Measurements from ENCODE around the gene SLC43A3.

DNA sequence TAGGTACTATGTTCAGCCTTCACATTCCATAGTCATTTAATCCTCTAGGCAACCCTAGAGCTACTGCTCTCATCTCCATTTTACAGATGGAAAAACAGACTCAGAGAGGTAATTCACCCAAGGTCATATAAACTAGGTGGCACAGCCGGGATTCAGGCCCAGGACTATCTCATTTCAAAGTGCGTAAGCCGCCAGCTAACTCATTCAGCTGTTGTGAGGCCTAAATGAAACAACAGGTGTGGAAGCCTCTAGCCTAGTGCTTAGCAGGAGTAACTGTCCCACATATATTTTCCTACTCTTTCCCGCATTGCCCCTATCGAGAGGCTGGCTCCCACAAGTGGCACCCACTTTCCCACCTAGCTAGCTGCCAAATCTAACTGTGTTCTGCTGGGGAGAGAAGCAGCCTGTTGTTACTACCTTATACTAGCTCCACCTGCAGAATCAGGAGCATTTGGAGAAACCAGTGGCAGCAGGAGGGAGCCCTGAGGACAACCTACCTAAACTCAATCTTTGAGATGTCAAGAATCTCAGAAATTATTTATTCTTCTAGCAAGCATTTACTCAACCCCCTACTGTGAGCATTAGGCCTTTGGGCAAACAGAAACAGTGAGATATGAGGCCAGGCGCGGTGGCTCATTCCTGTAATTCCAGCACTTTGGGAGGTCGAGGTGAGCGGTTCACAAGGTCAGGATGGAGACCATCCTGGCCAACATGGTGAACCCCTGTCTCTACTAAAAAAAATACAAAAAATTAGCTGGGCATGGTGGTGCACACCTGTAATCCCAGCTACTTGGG lies 66.8 kb downstream of the SLC43A3 start:
- TF ChIP-seq, protein P1, sequence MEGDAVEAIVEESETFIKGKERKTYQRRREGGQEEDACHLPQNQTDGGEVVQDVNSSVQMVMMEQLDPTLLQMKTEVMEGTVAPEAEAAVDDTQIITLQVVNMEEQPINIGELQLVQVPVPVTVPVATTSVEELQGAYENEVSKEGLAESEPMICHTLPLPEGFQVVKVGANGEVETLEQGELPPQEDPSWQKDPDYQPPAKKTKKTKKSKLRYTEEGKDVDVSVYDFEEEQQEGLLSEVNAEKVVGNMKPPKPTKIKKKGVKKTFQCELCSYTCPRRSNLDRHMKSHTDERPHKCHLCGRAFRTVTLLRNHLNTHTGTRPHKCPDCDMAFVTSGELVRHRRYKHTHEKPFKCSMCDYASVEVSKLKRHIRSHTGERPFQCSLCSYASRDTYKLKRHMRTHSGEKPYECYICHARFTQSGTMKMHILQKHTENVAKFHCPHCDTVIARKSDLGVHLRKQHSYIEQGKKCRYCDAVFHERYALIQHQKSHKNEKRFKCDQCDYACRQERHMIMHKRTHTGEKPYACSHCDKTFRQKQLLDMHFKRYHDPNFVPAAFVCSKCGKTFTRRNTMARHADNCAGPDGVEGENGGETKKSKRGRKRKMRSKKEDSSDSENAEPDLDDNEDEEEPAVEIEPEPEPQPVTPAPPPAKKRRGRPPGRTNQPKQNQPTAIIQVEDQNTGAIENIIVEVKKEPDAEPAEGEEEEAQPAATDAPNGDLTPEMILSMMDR (IDR thresholded peaks at IDR 0.05; ENCODE audit: insufficient read depth, low read length), result no peak
- TF ChIP-seq GABPA (IDR thresholded peaks at IDR 0.05; ENCODE audit: low read depth), result no peak
- no peak for TF ChIP-seq POLR2AphosphoS5 (IDR thresholded peaks at IDR 0.05; ENCODE audit: low read depth)
- TF ChIP-seq, protein P2, sequence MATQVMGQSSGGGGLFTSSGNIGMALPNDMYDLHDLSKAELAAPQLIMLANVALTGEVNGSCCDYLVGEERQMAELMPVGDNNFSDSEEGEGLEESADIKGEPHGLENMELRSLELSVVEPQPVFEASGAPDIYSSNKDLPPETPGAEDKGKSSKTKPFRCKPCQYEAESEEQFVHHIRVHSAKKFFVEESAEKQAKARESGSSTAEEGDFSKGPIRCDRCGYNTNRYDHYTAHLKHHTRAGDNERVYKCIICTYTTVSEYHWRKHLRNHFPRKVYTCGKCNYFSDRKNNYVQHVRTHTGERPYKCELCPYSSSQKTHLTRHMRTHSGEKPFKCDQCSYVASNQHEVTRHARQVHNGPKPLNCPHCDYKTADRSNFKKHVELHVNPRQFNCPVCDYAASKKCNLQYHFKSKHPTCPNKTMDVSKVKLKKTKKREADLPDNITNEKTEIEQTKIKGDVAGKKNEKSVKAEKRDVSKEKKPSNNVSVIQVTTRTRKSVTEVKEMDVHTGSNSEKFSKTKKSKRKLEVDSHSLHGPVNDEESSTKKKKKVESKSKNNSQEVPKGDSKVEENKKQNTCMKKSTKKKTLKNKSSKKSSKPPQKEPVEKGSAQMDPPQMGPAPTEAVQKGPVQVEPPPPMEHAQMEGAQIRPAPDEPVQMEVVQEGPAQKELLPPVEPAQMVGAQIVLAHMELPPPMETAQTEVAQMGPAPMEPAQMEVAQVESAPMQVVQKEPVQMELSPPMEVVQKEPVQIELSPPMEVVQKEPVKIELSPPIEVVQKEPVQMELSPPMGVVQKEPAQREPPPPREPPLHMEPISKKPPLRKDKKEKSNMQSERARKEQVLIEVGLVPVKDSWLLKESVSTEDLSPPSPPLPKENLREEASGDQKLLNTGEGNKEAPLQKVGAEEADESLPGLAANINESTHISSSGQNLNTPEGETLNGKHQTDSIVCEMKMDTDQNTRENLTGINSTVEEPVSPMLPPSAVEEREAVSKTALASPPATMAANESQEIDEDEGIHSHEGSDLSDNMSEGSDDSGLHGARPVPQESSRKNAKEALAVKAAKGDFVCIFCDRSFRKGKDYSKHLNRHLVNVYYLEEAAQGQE (IDR thresholded peaks at IDR 0.05; ENCODE audit: insufficient replicate concordance, low read depth), result no peak
- no peak for TF ChIP-seq SPI1 (IDR thresholded peaks at IDR 0.05; ENCODE audit: borderline replicate concordance, low read depth)
